HepG2 (cell line): Measurements from ENCODE around the gene PTGES3. TPM values are rescaled to one million over a fixed set of nuclear protein-coding genes. Genes with fewer than 3 reads are reported as not detected.

Source experiments
- AFF4 ChIP-seq: sonication (generic); formaldehyde crosslinking; IDR thresholded peaks from 2 replicates; pipeline ENCODE4 v1.4.0; 2020; ENCODE audit warnings: missing genetic modification reagents
- AKAP8 ChIP-seq: sonication (generic); formaldehyde crosslinking; IDR thresholded peaks from 2 replicates; pipeline ENCODE4 v1.5.1; 2020; ENCODE audit warnings: mild to moderate bottlenecking, missing genetic modification reagents
- GLI4 ChIP-seq: sonication (generic); formaldehyde crosslinking; IDR thresholded peaks from 2 replicates; pipeline ENCODE4 v1.5.1; 2020; ENCODE audit warnings: missing genetic modification reagents, mild to moderate bottlenecking, moderate library complexity, borderline replicate concordance
- HOXA9 ChIP-seq: sonication (generic); formaldehyde crosslinking; IDR thresholded peaks from 2 replicates; pipeline ENCODE4 v1.8.1; 2022; ENCODE audit warnings: missing genetic modification reagents, mild to moderate bottlenecking, moderate library complexity, borderline replicate concordance
- MED8 ChIP-seq: sonication (generic); formaldehyde crosslinking; IDR thresholded peaks from 2 replicates; pipeline ENCODE4 v1.8.1; 2023; ENCODE audit warnings: mild to moderate bottlenecking, missing genetic modification reagents; ENCODE audit not compliant: insufficient replicate concordance
- MLLT10 ChIP-seq: sonication (generic); formaldehyde crosslinking; IDR thresholded peaks from 2 replicates; pipeline ENCODE4 v1.4.0; 2020; ENCODE audit warnings: missing genetic modification reagents
- POLR2AphosphoS2 ChIP-seq: IDR thresholded peaks from 2 replicates; pipeline ENCODE4 v1.6.1; 2011; ENCODE audit warnings: low read depth, low read length, improper control_type of control experiment
- TFDP1 ChIP-seq: IDR thresholded peaks from 2 replicates; pipeline ENCODE4 v1.6.1; 2016; ENCODE audit warnings: missing compliant biosample characterization, missing genetic modification reagents, borderline replicate concordance
- ZBTB10 ChIP-seq: sonication (generic); formaldehyde crosslinking; IDR thresholded peaks from 2 replicates; pipeline ENCODE4 v1.4.0; 2020; ENCODE audit warnings: missing genetic modification reagents, borderline replicate concordance
- ZNF17 ChIP-seq: sonication (generic); formaldehyde crosslinking; IDR thresholded peaks from 2 replicates; pipeline ENCODE4 v1.5.0; 2020; ENCODE audit warnings: mild to moderate bottlenecking, missing genetic modification reagents
- ZNF20 ChIP-seq: sonication (generic); formaldehyde crosslinking; IDR thresholded peaks from 2 replicates; pipeline ENCODE4 v1.4.0; 2020; ENCODE audit warnings: mild to moderate bottlenecking, moderate library complexity, missing genetic modification reagents
- ZNF562 ChIP-seq: sonication (generic); formaldehyde crosslinking; IDR thresholded peaks from 2 replicates; pipeline ENCODE4 v1.8.0; 2022; ENCODE audit warnings: missing genetic modification reagents, borderline replicate concordance
- ZNF660 ChIP-seq: sonication (generic); formaldehyde crosslinking; IDR thresholded peaks from 2 replicates; pipeline ENCODE4 v1.5.1; 2020; ENCODE audit warnings: mild to moderate bottlenecking, low read depth, missing genetic modification reagents, borderline replicate concordance
- ZNF776 ChIP-seq: sonication (generic); formaldehyde crosslinking; IDR thresholded peaks from 2 replicates; pipeline ENCODE4 v1.4.0; 2020; ENCODE audit warnings: mild to moderate bottlenecking, missing genetic modification reagents
- polyA plus RNA-seq, 8 experiments: library from polyadenylated mRNA; depleted of rRNA in 3 of 8; stranded (reverse) in 7 of 8; unstranded in 1 of 8; fragments of >200 nt; fragmentation: Illumina TruSeq in 4 of 8; extraction: Trizol in 4 of 8; gene quantifications; 2 replicates each; pipeline versions ENCODE4 v1.2.1 to v1.2.3, GENCODE V29; 2011 to 2016; ENCODE audit warnings: low read depth in 4 of 8, missing spikeins in 1 of 8, mixed read lengths in 1 of 8; ENCODE audit not compliant: insufficient read depth in 1 of 8
- total RNA-seq, 5 experiments: library from RNA; depleted of rRNA; stranded (reverse); fragments of >200 nt; fragmentation: Illumina TruSeq; extraction: Trizol; gene quantifications; 2 replicates each; pipeline ENCODE4 v1.2.3, GENCODE V29; 2016; ENCODE audit warnings: low read depth in 1 of 5
- TF ChIP-seq, protein P1 (sequence below): sonication (generic); formaldehyde crosslinking; IDR thresholded peaks from 2 replicates; pipeline ENCODE4 v1.8.1; 2023; ENCODE audit warnings: missing genetic modification reagents, mild to moderate bottlenecking, borderline replicate concordance
- TF ChIP-seq, protein P2 (sequence below): sonication (generic); formaldehyde crosslinking; IDR thresholded peaks from 2 replicates; pipeline ENCODE4 v1.8.0; 2022; ENCODE audit warnings: mild to moderate bottlenecking, missing genetic modification reagents, moderate library complexity

PTGES3 gene
- total and polyA plus RNA-seq, 2 of the 13 experiments (the other 11 are each of a cell fraction or from before 2014, with no cell fraction given), result 54.4 to 159 TPM

- peak; percentile 44; the same call in 1 of the 2 replicates for TF ChIP-seq ZBTB10 (CRISPR knock-in tag)
- TF ChIP-seq, protein P1, sequence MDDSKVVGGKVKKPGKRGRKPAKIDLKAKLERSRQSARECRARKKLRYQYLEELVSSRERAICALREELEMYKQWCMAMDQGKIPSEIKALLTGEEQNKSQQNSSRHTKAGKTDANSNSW, result no peak
- TF ChIP-seq ZNF17, result no peak
- 0 out of 2 replicates have a peak, but pooled peaks have one; percentile 34 for TF ChIP-seq HOXA9 (CRISPR knock-in tag)
- TF ChIP-seq AFF4 (CRISPR knock-in tag), result 0 out of 2 replicates have a peak, but pooled peaks have one; percentile 25
- peak; percentile 79; the same call in 1 of the 2 replicates for TF ChIP-seq ZNF20
- no peak for TF ChIP-seq POLR2AphosphoS2
- TF ChIP-seq, protein P2, sequence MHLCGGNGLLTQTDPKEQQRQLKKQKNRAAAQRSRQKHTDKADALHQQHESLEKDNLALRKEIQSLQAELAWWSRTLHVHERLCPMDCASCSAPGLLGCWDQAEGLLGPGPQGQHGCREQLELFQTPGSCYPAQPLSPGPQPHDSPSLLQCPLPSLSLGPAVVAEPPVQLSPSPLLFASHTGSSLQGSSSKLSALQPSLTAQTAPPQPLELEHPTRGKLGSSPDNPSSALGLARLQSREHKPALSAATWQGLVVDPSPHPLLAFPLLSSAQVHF, result peak; percentile 34; the same call in 1 of the 2 replicates
- 0 out of 2 replicates have a peak, but pooled peaks have one; percentile 20 for TF ChIP-seq GLI4 (CRISPR knock-in tag)
- no peak for TF ChIP-seq ZNF660 (CRISPR knock-in tag)
- TF ChIP-seq ZNF776 (CRISPR knock-in tag), result peak; percentile 60; the same call in 1 of the 2 replicates
- no peak for TF ChIP-seq AKAP8
- TF ChIP-seq ZNF562 (CRISPR knock-in tag), result no peak
- TF ChIP-seq MED8 (CRISPR knock-in tag), result peak; percentile 30
- peak; percentile 3; the same call in 1 of the 2 replicates for TF ChIP-seq MLLT10
- peak; percentile 12; the same call in 1 of the 2 replicates for TF ChIP-seq TFDP1 (CRISPR knock-in tag)
Observed at GRCh38 chr12:56687223-56688128, 608 bp downstream of the PTGES3 start (continued).
